Prostate gland (tissue), 2 donors: ENCODE results near the gene GMNN. TPM values are rescaled to one million over a fixed set of nuclear protein-coding genes. Genes with fewer than 3 reads are reported as not detected.

Experiments
- DNase-seq: peaks from one replicate; pipeline ENCODE4 v3.0.0-alpha.2; 2019; ENCODE audit warnings: low spot score
- H3K27ac ChIP-seq, 2 donors: fragments of 200-600 bp; sonication (generic); 2 replicates each; pipeline ENCODE4 v1.5.1; 2017 to 2019
- H3K27me3 ChIP-seq: fragments of 200-600 bp; sonication (generic); replicated peaks from 2 replicates; pipeline ENCODE4 v1.5.1; 2019; ENCODE audit not compliant: insufficient read depth
- H3K36me3 ChIP-seq, 2 donors: fragments of 200-600 bp; sonication (generic); 1 replicate in 1 of 2; 2 replicates in 1 of 2; pipeline versions ENCODE4 v1.5.1 to v1.8.1; 2017 to 2019
- H3K4me1 ChIP-seq: fragments of 200-600 bp; sonication (generic); replicated peaks from 2 replicates; pipeline ENCODE4 v1.5.1; 2019
- H3K4me3 ChIP-seq, 2 donors: fragments of 200-600 bp; sonication (generic); 2 replicates each; pipeline ENCODE4 v1.5.1; 2017 to 2019
- H3K9me3 ChIP-seq: fragments of 200-600 bp; sonication (generic); 2 replicates; pipeline ENCODE4 v1.5.1; 2017
- POLR2A ChIP-seq: fragments of 450-650 bp; IDR thresholded peaks from one replicate; pipeline ENCODE4 v1.6.1; 2016; ENCODE audit warnings: antibody characterized with exemption, mild to moderate bottlenecking
- POLR2AphosphoS5 ChIP-seq: sonication (generic); formaldehyde crosslinking; IDR thresholded peaks from one replicate; pipeline ENCODE4 v1.6.1; 2017; ENCODE audit warnings: antibody characterized with exemption
- WGBS: methylation state at CpG from one replicate; pipeline ENCODE4 v1.1.5; 2018; 5-methylcytosine and 5-hydroxymethylcytosine counted together
- intact Hi-C: fragments of 100-400 bp; cut with DNase I; formaldehyde crosslinking; loops from one replicate; pipeline ENCODE4 v1.14.2; 2022
- total RNA-seq, 2 donors: library from RNA; depleted of rRNA; stranded (reverse); fragments of >200 nt; gene quantifications; one replicate each; pipeline ENCODE4 v1.1.0, GENCODE V29; 2016
- TF ChIP-seq, protein P1 (sequence below), 4 experiments: fragments of 200-600 bp in 2 of 4; fragments of 450-650 bp in 2 of 4; sonication (generic) in 2 of 4; IDR thresholded peaks; 1 replicate in 3 of 4; 2 replicates in 1 of 4; pipeline ENCODE4 v1.5.1; 2016 to 2019; ENCODE audit warnings: antibody characterized with exemption in 4 of 4, mild to moderate bottlenecking in 2 of 4, moderate library complexity in 2 of 4

Gene GMNN
- total RNA-seq, 2 donors from 2014 or later: 9.0 to 129 TPM

DNA sequence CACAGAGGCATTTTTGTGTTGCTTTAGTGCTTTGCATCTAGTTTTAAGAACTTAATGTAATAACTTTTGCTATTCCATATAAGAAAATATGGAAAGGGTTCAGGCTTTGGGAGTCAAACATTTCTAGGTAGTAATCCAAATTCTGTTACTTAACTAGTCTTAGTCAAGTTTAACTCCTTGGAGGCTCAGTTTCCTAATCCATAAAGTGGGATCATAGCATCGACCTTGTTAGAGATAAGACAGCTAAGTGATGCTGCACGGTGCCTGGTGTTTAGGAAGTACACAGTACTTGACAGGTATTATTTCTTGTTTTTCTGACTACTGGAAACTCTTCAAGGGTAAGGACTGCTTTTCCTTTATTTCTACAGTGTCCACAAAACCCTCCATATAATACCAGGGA, 48.4 kb downstream of the GMNN start:
- Histone ChIP-seq H3K36me3 (no peaks in the 10 kb centered on the region), H3K4me1 (no peaks in the 10 kb centered on the region), H3K4me3 (no peak overlapping the region), H3K9me3 (no peaks in the 10 kb centered on the region), H3K27ac (no peak overlapping the region), H3K27me3 (no peaks in the 10 kb centered on the region)
- intact Hi-C loops: no loop called here
- DNase-seq: no peak
- no peak for TF ChIP-seq POLR2A
- no peak for TF ChIP-seq POLR2AphosphoS5
- TF ChIP-seq, protein P1, sequence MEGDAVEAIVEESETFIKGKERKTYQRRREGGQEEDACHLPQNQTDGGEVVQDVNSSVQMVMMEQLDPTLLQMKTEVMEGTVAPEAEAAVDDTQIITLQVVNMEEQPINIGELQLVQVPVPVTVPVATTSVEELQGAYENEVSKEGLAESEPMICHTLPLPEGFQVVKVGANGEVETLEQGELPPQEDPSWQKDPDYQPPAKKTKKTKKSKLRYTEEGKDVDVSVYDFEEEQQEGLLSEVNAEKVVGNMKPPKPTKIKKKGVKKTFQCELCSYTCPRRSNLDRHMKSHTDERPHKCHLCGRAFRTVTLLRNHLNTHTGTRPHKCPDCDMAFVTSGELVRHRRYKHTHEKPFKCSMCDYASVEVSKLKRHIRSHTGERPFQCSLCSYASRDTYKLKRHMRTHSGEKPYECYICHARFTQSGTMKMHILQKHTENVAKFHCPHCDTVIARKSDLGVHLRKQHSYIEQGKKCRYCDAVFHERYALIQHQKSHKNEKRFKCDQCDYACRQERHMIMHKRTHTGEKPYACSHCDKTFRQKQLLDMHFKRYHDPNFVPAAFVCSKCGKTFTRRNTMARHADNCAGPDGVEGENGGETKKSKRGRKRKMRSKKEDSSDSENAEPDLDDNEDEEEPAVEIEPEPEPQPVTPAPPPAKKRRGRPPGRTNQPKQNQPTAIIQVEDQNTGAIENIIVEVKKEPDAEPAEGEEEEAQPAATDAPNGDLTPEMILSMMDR (IDR thresholded peaks at IDR 0.05): no peak
- WGBS: 86% methylated on average over 2 of the region's 2 CpGs

GRCh38 chr6:24824142-24824938, 49.6 kb downstream of the GMNN start:
- Histone ChIP-seq H3K36me3 (no peaks in the 10 kb centered on the region), H3K9me3 (no peaks in the 10 kb centered on the region), H3K4me3 (no peak overlapping the region), H3K4me1 (no peaks in the 10 kb centered on the region), H3K27ac (no peak overlapping the region), H3K27me3 (no peaks in the 10 kb centered on the region)
- DNase-seq: no peak
- 80% methylated on average over 6 of the region's 6 CpGs for WGBS
- no peak for TF ChIP-seq POLR2A
- no peak for TF ChIP-seq POLR2AphosphoS5
- TF ChIP-seq, protein P1 (IDR thresholded peaks at IDR 0.05): no peak
- intact Hi-C loops: no loop called here

GRCh38 chr6:24825130-24825630, 50.4 kb downstream of the GMNN start:
- H3K36me3 ChIP-seq: no peaks in the 10 kb centered on the region
- H3K27ac ChIP-seq: no peak overlapping the region
- no peak overlapping the region for H3K4me3 ChIP-seq
- no peaks in the 10 kb centered on the region for H3K9me3 ChIP-seq
- TF ChIP-seq POLR2A: no peak
- TF ChIP-seq, protein P1 (IDR thresholded peaks at IDR 0.05): no peak
- no peak for TF ChIP-seq POLR2AphosphoS5
- WGBS: 55% methylated on average over 2 of the region's 2 CpGs
- no peaks in the 10 kb centered on the region for H3K27me3 ChIP-seq
- intact Hi-C loops: no loop called here
- DNase-seq: no peak
- no peaks in the 10 kb centered on the region for H3K4me1 ChIP-seq

DNA sequence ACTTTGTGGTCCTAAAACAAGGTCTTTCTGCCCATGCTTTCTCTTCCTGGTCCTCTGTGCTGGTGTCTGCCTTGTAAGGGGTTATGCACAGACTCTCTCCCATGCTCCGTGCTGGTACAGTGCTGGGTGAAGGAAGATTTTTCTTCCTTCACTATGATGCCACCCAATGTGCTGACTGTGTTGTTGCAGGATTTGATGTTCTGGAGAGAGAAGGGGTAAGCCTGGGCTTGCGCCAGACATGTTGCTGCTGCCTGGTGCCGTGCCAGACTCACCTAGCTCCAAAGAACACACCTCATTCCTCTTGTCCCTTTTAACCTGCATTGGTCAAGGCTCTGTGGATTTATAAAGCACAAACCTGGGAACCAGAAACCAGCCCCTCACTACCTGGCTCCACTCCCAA, 52.4 kb downstream of the GMNN start:
- Histone ChIP-seq H3K4me1 (no peaks in the 10 kb centered on the region), H3K36me3 (no peaks in the 10 kb centered on the region), H3K4me3 (no peak overlapping the region), H3K27me3 (no peaks in the 10 kb centered on the region), H3K9me3 (no peaks in the 10 kb centered on the region), H3K27ac (no peak overlapping the region)
- WGBS: 49% methylated on average over 3 of the region's 3 CpGs
- intact Hi-C loops: no loop called here
- TF ChIP-seq, protein P1 (IDR thresholded peaks at IDR 0.05): no peak
- TF ChIP-seq POLR2AphosphoS5 (no peak), POLR2A (no peak)
- peak; percentile 29 for DNase-seq

GRCh38 chr6:24827970-24828369, 53.2 kb downstream of the GMNN start:
- intact Hi-C loops: no loop called here
- Histone ChIP-seq H3K36me3 (no peaks in the 10 kb centered on the region), H3K27me3 (no peaks in the 10 kb centered on the region), H3K27ac (no peak overlapping the region), H3K4me3 (no peak overlapping the region), H3K4me1 (no peaks in the 10 kb centered on the region), H3K9me3 (no peaks in the 10 kb centered on the region)
- WGBS: 54% methylated on average over 8 of the region's 8 CpGs
- DNase-seq: no peak
- TF ChIP-seq POLR2A (no peak), POLR2AphosphoS5 (no peak)
- TF ChIP-seq, protein P1 (IDR thresholded peaks at IDR 0.05): no peak
